Epithelial cell of esophagus (primary cell): ENCODE data around the gene P2RY11.

Source experiments
- DNase-seq: peaks from one replicate; pipeline ENCODE4 v3.0.0; 2010; ENCODE audit warnings: low read depth
- H3K4me3 ChIP-seq: 2 replicates; pipeline ENCODE4 v1.5.1; 2011; ENCODE audit warnings: mild to moderate bottlenecking, low read length, control low read depth
- TF ChIP-seq, protein P1 (sequence below): IDR thresholded peaks from 2 replicates; pipeline ENCODE4 v1.5.1; 2011; ENCODE audit warnings: low read depth, mild to moderate bottlenecking, low read length, control low read depth, inconsistent platforms; ENCODE audit not compliant: insufficient read depth; ENCODE audit errors: missing control alignments

The P2RY11 gene

DNA sequence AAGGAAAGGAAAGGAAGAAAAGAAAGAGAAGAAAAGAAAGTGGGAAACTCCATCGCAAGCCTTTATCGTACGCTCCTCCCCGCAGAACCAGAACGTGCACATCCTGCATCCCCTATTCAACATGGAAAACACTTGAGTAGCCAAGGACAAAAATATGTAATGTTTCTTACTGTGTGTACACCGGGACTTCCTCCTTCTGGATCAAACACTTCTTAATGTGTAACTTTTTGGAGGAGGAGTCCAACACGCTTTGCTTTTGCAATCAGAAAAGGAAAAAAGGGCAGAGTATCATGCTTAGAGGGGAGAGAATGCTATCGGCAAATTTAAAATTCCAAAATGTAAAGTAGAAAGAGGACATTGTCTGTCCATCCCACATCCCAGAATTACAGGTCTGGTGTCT, 33.2 kb upstream of the P2RY11 start:
- no peak for DNase-seq
- TF ChIP-seq, protein P1, sequence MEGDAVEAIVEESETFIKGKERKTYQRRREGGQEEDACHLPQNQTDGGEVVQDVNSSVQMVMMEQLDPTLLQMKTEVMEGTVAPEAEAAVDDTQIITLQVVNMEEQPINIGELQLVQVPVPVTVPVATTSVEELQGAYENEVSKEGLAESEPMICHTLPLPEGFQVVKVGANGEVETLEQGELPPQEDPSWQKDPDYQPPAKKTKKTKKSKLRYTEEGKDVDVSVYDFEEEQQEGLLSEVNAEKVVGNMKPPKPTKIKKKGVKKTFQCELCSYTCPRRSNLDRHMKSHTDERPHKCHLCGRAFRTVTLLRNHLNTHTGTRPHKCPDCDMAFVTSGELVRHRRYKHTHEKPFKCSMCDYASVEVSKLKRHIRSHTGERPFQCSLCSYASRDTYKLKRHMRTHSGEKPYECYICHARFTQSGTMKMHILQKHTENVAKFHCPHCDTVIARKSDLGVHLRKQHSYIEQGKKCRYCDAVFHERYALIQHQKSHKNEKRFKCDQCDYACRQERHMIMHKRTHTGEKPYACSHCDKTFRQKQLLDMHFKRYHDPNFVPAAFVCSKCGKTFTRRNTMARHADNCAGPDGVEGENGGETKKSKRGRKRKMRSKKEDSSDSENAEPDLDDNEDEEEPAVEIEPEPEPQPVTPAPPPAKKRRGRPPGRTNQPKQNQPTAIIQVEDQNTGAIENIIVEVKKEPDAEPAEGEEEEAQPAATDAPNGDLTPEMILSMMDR, result no peak
- no peak overlapping the region for H3K4me3 ChIP-seq

DNA sequence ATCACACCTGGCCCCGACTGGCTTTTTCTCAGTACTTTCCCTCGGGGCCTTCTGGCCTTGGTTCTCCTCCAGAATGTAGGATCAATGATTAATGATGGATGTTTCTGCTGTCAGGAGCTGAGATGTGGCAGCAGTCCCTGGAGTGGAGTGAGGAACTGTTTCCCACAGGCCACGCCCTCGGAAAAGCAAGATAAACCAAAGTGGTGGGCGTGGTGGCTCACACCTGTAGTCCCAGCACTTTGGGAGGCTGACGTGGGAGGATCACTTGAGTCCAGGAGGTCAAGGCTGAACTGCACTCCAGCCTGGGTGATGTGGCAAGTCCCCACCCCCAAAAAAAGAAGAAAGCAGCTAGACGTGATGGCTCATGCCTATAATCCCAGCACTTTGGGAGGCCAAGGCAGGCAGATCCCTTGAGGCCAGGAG, 32.5 kb upstream of the P2RY11 start:
- no peak overlapping the region for H3K4me3 ChIP-seq
- DNase-seq, result no peak
- TF ChIP-seq, protein P1, result no peak

DNA sequence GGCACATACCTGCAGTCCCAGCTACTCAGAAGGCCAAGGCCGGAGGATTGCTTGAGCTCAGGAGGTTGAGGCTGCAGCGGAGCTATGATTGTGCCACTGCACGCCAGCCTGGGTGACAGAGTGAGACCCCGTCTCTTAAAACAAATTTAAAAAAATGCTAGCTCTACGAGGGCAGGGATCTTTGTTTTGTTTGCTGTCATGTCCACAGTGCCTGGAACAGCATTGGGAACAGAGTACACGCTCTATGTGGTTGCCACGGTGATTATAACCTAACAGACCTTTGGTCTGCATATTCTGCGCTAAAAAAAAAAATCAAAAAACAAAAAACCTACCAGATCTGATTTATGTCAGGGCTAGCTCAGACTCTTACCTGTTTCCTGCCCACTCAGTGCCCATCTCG, 27.6 kb upstream of the P2RY11 start:
- no peak overlapping the region for H3K4me3 ChIP-seq
- DNase-seq, result no peak
- TF ChIP-seq, protein P1, result no peak

DNA sequence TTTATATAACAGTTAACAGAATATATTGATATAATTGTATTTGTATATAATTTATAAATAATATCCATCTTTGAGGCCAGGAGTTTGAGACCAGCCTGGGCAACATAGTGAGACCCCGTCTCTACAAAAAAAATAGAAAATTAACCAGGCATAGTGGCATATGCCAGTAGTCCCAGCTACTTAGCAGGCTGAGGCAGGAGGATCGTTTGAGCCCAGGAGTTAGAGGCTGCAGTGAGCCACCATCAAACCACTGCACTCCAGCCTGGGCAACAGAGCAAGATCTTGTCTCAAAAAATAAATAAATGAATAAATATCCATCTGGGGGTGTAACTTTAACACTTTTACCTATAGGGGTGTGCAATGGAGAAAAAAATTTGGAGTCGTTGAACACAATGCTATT, 26.7 kb upstream of the P2RY11 start:
- no peak for DNase-seq
- H3K4me3 ChIP-seq, result no peak overlapping the region
- TF ChIP-seq, protein P1, result no peak

GRCh38 chr19:10085641-10086590, 25.6 kb upstream of the P2RY11 start, which contains the start of gene SHFL:
Gene SHFL, plus strand, starts transcription at chr19:10086317. Its CDS starts 111 bp downstream, at chr19:10086428.
- peak; percentile 58 for DNase-seq
- TF ChIP-seq, protein P1, result no peak
- H3K4me3 ChIP-seq, result peak within 1 kb of the TSS; percentile 75

DNA sequence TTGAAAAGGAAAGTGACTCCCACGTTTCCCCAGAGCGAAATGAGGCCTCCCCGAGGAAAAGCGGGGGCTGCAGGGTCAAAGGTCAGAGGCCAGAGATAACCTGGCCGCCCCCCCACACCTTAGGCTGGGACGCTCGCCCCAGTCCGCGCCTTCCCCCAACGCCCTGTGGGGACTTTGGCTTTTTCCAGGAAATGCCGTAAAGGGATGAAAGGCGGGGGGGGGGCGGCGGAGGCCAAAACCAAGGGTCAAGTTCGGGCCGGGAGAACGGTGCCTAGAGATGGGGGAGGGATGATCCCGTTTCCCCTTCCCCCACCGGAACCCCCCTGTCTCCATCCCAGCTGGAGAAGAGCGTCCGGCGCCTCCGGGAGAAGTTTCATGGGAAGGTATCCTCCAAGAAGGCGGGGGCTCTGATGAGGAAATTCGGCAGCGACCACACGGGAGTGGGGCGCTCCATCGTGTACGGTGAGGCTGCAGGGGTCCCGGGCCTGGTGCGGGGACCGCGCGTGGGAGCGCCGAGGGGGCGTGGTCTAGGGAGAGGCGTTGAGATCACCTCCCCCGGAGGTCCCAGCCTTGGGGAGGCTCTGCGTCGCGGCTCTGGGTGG, 24.8 kb upstream of the P2RY11 start:
- no peak for DNase-seq
- TF ChIP-seq, protein P1, result no peak
- H3K4me3 ChIP-seq, result peak overlapping the region; percentile 75
